HL-60 (cell line): ENCODE measurements around the gene KLHL12.

Source experiments
- DNase-seq, 2 experiments: peaks; one replicate each; pipeline ENCODE4 v3.0.0-alpha.2; 2010 to 2020; ENCODE audit warnings: low read depth in 1 of 2, low spot score in 1 of 2
- H3K27ac ChIP-seq: fragments of 250-450 bp; sonication (Bioruptor Pico); replicated peaks from 2 replicates; pipeline ENCODE4 v1.5.1; 2020; ENCODE audit warnings: mild to moderate bottlenecking, moderate library complexity
- H3K27me3 ChIP-seq: fragments of 250-450 bp; sonication (Bioruptor Pico); 2 replicates; pipeline ENCODE4 v1.5.1; 2021; ENCODE audit warnings: mild to moderate bottlenecking, moderate library complexity; ENCODE audit not compliant: insufficient read depth, poor library complexity, severe bottlenecking
- H3K4me3 ChIP-seq: replicated peaks from 2 replicates; pipeline ENCODE4 v1.5.1; 2011; ENCODE audit warnings: mild to moderate bottlenecking, control low read depth, low read length; ENCODE audit not compliant: insufficient read depth
- GABPA ChIP-seq: IDR thresholded peaks from 2 replicates; pipeline ENCODE4 v1.6.1; 2012; ENCODE audit warnings: low read depth
- POLR2AphosphoS5 ChIP-seq: IDR thresholded peaks from 2 replicates; pipeline ENCODE4 v1.6.1; 2012; ENCODE audit warnings: low read depth
- REST ChIP-seq: IDR thresholded peaks from 2 replicates; pipeline ENCODE4 v1.6.1; 2012; ENCODE audit warnings: low read depth; ENCODE audit not compliant: insufficient replicate concordance
- SPI1 ChIP-seq: IDR thresholded peaks from 2 replicates; pipeline ENCODE4 v1.6.1; 2012; ENCODE audit warnings: low read depth, mild to moderate bottlenecking, borderline replicate concordance
- TF ChIP-seq, protein P1 (sequence below): IDR thresholded peaks from one replicate; pipeline ENCODE4 v1.5.1; 2011; ENCODE audit warnings: low read length, control low read depth, inconsistent platforms; ENCODE audit not compliant: insufficient read depth

KLHL12 gene

DNA sequence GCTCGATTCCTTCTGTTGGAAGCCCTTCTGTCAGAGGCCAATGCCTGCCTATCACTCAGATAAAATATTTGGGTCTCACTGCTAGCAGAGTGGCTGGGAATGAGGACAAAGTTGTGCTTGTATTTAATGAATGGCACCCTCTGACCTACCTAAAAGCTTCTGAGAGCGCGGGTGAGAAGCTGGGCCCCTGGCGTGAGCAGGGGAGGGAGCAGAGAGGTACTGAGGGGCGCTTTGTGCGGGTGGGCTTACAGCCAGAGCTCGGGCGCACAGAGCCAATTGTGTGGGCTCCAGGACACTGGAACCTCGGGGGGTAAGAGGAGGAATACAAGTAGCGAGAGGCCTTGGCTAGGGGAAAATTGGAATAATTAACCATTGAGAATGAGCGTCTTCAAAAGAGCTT lies 84.0 kb downstream of the KLHL12 start:
- no peak for TF ChIP-seq REST
- TF ChIP-seq SPI1 = no peak
- TF ChIP-seq GABPA = no peak
- no peak for TF ChIP-seq POLR2AphosphoS5
- TF ChIP-seq, protein P1, sequence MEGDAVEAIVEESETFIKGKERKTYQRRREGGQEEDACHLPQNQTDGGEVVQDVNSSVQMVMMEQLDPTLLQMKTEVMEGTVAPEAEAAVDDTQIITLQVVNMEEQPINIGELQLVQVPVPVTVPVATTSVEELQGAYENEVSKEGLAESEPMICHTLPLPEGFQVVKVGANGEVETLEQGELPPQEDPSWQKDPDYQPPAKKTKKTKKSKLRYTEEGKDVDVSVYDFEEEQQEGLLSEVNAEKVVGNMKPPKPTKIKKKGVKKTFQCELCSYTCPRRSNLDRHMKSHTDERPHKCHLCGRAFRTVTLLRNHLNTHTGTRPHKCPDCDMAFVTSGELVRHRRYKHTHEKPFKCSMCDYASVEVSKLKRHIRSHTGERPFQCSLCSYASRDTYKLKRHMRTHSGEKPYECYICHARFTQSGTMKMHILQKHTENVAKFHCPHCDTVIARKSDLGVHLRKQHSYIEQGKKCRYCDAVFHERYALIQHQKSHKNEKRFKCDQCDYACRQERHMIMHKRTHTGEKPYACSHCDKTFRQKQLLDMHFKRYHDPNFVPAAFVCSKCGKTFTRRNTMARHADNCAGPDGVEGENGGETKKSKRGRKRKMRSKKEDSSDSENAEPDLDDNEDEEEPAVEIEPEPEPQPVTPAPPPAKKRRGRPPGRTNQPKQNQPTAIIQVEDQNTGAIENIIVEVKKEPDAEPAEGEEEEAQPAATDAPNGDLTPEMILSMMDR = no peak
- H3K27me3 ChIP-seq = no peaks in the 10 kb centered on the region
- no peak overlapping the region for H3K27ac ChIP-seq
- no peak for DNase-seq
- H3K4me3 ChIP-seq = no peak overlapping the region
